Esophagus (tissue), 2 donors: ENCODE data around the gene CAV1. TPM values are rescaled to one million over a fixed set of nuclear protein-coding genes. Genes with fewer than 3 reads are reported as not detected.

Source experiments
- polyA plus RNA-seq, 2 donors: library from polyadenylated mRNA; stranded (reverse); fragments of 200-250 nt; gene quantifications; one replicate each; pipeline ENCODE4 v1.2.3, GENCODE V29; 2013
- donor health status: healthy with polysubstance abuse.
- donor health status: Bipolar disorder and iron deficiency.

CAV1 gene
- polyA plus RNA-seq, 2 donors = 16.3 to 57.9 TPM

Other genes starting within 250 kb of the CAV1 start
- gene CAV2, start 25.3 kb upstream of the CAV1 start, polyA plus RNA-seq = 10 to 100 TPM; 13.9 to 25.1 TPM
- 1 to 10 TPM; 1.2 to 2.1 TPM for gene MET, start 147.2 kb downstream of the CAV1 start, polyA plus RNA-seq